ENCODE data around the gene DHX34.

DHX34 gene

DNA sequence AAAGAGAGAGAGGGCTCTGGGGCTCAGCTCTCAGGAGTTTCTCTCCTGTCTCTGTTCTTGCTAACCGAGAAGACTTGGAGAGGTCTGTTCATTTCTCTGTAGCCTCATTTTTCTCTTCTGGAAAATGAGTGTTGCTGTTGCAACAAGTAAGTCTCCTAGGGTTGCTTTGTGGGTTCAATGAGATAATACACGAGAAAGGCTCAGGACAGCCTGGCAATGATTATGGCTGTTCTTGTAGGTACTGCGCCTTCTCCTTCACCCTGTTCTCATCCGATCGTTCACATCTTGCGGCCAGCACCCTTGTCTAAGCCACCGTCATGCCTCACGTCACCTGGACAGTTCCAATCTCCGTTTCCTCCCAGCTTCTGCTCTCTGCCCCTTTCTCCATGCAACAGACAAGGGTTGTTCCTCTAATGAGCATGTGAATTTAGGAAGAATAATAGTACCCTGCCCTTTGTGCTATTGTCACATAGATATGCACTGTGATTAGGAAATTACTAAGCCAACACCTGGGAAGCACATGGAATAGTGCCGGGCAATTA, 35.3 kb upstream of the DHX34 start:
- Histone ChIP-seq H3K27me3 (ENCODE audit: control insufficient read depth in 1 of 2, insufficient read depth in 2 of 2, low read length in 2 of 2) (peaks cover 0 to 14% of the 10 kb centered on the region in 2 donors), H3K4me1 (ENCODE audit: insufficient read depth, low read length) (no peaks in the 10 kb centered on the region), H3K36me3 (ENCODE audit: insufficient read depth, low read length) (no peaks in the 10 kb centered on the region), H3K27ac (ENCODE audit: low read depth, low read length) (no peak overlapping the region), H3K9me3 (ENCODE audit: low read length) (no peaks in the 10 kb centered on the region), H3K9ac (ENCODE audit: low read length) (no peak overlapping the region), H3K4me3 (ENCODE audit: low read depth in 1 of 2, low read length in 2 of 2) (no peak overlapping the region)

DNA sequence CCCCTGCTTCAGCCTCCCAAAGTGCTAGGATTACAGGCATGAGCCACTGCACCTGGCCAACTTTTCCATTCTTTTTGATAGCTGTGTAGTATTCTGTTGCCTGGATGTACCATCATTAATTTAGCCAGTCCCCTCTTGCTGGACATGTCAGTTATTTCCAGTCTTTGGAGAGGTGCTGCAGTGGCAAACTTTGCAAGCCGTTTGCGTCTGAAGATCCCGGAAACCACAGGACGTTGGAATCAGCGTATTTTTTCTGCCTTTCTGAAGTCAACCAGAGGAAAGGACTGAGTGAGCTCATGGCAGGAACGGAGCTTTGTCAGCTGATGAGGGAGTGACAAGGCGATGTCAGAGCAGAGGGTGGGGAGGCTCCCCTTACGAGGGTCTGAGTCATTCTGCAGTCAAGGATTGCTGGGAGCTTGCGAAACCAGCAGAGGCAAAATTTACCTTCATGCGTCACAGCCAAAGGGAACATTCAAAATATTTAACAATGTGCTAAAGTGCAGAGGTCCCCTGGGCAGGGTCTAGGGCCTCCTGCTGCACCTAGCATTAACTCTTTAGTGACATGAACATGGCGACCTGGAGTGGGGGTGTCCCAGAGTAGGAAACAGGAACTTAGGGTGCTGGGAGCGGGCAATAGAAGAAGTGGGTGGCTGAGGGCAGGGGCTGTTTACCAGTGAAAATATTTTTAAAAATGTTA, 33.8 kb upstream of the DHX34 start:
- H3K4me1 ChIP-seq (ENCODE audit: insufficient read depth, low read length): no peaks in the 10 kb centered on the region
- no peak overlapping the region for H3K9ac ChIP-seq (ENCODE audit: low read length)
- no peak overlapping the region for H3K27ac ChIP-seq (ENCODE audit: low read depth, low read length)
- no peaks in the 10 kb centered on the region for H3K36me3 ChIP-seq (ENCODE audit: insufficient read depth, low read length)
- no peaks in the 10 kb centered on the region for H3K9me3 ChIP-seq (ENCODE audit: low read length)
- H3K27me3 ChIP-seq (ENCODE audit: control insufficient read depth in 1 of 2, insufficient read depth in 2 of 2, low read length in 2 of 2): peaks cover 0 to 9% of the 10 kb centered on the region in 2 donors
- H3K4me3 ChIP-seq (ENCODE audit: low read depth in 1 of 2, low read length in 2 of 2): no peak overlapping the region

DNA sequence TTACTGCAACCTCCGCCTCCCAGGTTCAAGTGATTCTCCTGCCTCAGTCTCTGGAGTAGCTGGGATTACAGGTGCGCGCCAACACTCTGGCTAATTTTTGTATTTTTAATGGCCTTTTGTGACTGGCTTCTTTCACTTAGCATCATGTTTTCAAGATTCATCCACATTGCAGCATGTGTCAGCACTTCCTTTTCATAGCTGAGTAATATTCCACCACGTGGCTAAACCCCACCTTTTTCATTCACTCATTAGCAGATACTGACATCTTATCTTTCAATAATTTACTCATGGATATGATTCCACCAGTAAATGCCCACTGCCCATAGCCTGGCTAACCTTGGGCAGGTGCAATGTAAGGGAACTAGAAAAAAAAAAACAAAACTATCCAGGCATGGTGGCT, 32.6 kb upstream of the DHX34 start:
- H3K4me1 ChIP-seq (ENCODE audit: insufficient read depth, low read length): no peaks in the 10 kb centered on the region
- no peak overlapping the region for H3K9ac ChIP-seq (ENCODE audit: low read length)
- no peak overlapping the region for H3K27ac ChIP-seq (ENCODE audit: low read depth, low read length)
- H3K27me3 ChIP-seq (ENCODE audit: control insufficient read depth in 1 of 2, insufficient read depth in 2 of 2, low read length in 2 of 2): peaks cover 0 to 3% of the 10 kb centered on the region in 2 donors
- H3K4me3 ChIP-seq (ENCODE audit: low read depth in 1 of 2, low read length in 2 of 2): no peak overlapping the region
- H3K36me3 ChIP-seq (ENCODE audit: insufficient read depth, low read length): no peaks in the 10 kb centered on the region
- H3K9me3 ChIP-seq (ENCODE audit: low read length): no peaks in the 10 kb centered on the region

DNA sequence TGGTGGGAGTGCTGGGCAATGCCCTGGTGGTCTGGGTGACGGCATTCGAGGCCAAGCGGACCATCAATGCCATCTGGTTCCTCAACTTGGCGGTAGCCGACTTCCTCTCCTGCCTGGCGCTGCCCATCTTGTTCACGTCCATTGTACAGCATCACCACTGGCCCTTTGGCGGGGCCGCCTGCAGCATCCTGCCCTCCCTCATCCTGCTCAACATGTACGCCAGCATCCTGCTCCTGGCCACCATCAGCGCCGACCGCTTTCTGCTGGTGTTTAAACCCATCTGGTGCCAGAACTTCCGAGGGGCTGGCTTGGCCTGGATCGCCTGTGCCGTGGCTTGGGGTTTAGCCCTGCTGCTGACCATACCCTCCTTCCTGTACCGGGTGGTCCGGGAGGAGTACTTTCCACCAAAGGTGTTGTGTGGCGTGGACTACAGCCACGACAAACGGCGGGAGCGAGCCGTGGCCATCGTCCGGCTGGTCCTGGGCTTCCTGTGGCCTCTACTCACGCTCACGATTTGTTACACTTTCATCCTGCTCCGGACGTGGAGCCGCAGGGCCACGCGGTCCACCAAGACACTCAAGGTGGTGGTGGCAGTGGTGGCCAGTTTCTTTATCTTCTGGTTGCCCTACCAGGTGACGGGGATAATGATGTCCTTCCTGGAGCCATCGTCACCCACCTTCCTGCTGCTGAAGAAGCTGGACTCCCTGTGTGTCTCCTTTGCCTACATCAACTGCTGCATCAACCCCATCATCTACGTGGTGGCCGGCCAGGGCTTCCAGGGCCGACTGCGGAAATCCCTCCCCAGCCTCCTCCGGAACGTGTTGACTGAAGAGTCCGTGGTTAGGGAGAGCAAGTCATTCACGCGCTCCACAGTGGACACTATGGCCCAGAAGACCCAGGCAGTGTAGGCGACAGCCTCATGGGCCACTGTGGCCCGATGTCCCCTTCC, 28.9 kb upstream of the DHX34 start:
- Histone ChIP-seq H3K27me3 (ENCODE audit: control insufficient read depth in 1 of 2, insufficient read depth in 2 of 2, low read length in 2 of 2) (peaks cover 0 to 3% of the 10 kb centered on the region in 2 donors), H3K4me3 (ENCODE audit: low read depth in 1 of 2, low read length in 2 of 2) (no peak overlapping the region), H3K36me3 (ENCODE audit: insufficient read depth, low read length) (no peaks in the 10 kb centered on the region), H3K9me3 (ENCODE audit: low read length) (no peaks in the 10 kb centered on the region), H3K4me1 (ENCODE audit: insufficient read depth, low read length) (no peaks in the 10 kb centered on the region), H3K9ac (ENCODE audit: low read length) (no peak overlapping the region), H3K27ac (ENCODE audit: low read depth, low read length) (no peak overlapping the region)

DNA sequence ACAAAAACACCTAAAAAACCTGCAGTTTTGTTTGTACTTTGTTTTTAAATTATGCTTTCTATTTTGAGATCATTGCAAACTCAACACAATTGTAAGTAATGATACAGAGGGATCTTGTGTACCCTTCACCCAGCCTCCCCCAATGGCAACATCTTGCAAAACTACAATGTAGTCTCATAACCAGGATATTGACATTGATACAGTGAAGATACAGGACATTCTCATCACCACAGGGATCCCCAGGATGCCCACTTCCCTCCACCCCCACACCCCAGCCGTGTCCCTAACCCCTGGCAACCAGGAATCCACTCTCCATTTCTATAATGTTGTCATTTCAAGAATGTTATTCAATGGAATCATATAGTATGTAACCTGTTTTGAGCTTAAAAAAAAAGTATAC, 27.5 kb upstream of the DHX34 start:
- Histone ChIP-seq H3K27ac (ENCODE audit: low read depth, low read length) (no peak overlapping the region), H3K9ac (ENCODE audit: low read length) (no peak overlapping the region), H3K4me1 (ENCODE audit: insufficient read depth, low read length) (no peaks in the 10 kb centered on the region), H3K9me3 (ENCODE audit: low read length) (no peaks in the 10 kb centered on the region), H3K4me3 (ENCODE audit: low read depth in 1 of 2, low read length in 2 of 2) (no peak overlapping the region), H3K36me3 (ENCODE audit: insufficient read depth, low read length) (no peaks in the 10 kb centered on the region), H3K27me3 (ENCODE audit: control insufficient read depth in 1 of 2, insufficient read depth in 2 of 2, low read length in 2 of 2) (peaks cover 0 to 3% of the 10 kb centered on the region in 2 donors)

GRCh38 chr19:47322058-47322457, 27.1 kb upstream of the DHX34 start:
- H3K4me3 ChIP-seq (ENCODE audit: low read depth in 1 of 2, low read length in 2 of 2): no peak overlapping the region
- H3K27me3 ChIP-seq (ENCODE audit: control insufficient read depth in 1 of 2, insufficient read depth in 2 of 2, low read length in 2 of 2): peaks cover 0 to 3% of the 10 kb centered on the region in 2 donors
- H3K36me3 ChIP-seq (ENCODE audit: insufficient read depth, low read length): no peaks in the 10 kb centered on the region
- H3K4me1 ChIP-seq (ENCODE audit: insufficient read depth, low read length): no peaks in the 10 kb centered on the region
- H3K9me3 ChIP-seq (ENCODE audit: low read length): no peaks in the 10 kb centered on the region
- no peak overlapping the region for H3K27ac ChIP-seq (ENCODE audit: low read depth, low read length)
- no peak overlapping the region for H3K9ac ChIP-seq (ENCODE audit: low read length)

DNA sequence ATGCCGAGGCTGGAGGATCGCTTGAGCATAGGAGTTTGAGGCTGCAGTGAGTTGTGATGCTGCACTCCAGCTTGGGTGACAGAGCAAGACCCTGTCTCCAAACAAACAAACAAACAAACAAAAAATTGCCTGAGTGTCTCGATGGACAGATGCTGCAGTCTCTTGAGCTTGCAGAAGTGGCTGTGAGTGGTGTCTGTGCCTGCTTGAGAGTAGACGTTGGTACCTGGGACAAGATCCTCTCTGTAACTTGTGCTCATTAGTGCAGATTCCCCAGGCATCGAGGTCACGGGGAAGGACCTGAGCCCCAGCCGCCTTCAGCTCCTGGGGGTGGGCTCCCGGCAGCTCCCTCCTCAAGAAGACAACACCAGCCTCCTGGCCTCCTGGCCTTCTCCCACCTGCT, 25.7 kb upstream of the DHX34 start:
- Histone ChIP-seq H3K4me1 (ENCODE audit: insufficient read depth, low read length) (no peaks in the 10 kb centered on the region), H3K4me3 (ENCODE audit: low read depth in 1 of 2, low read length in 2 of 2) (no peak overlapping the region), H3K9ac (ENCODE audit: low read length) (no peak overlapping the region), H3K27me3 (ENCODE audit: control insufficient read depth in 1 of 2, insufficient read depth in 2 of 2, low read length in 2 of 2) (peaks cover 0 to 3% of the 10 kb centered on the region in 2 donors), H3K27ac (ENCODE audit: low read depth, low read length) (peak overlapping the region; percentile 42), H3K36me3 (ENCODE audit: insufficient read depth, low read length) (no peaks in the 10 kb centered on the region), H3K9me3 (ENCODE audit: low read length) (no peaks in the 10 kb centered on the region)

GRCh38 chr19:47323872-47324271, 25.2 kb upstream of the DHX34 start:
- H3K9me3 ChIP-seq (ENCODE audit: low read length): no peaks in the 10 kb centered on the region
- no peak overlapping the region for H3K4me3 ChIP-seq (ENCODE audit: low read depth in 1 of 2, low read length in 2 of 2)
- no peaks in the 10 kb centered on the region for H3K36me3 ChIP-seq (ENCODE audit: insufficient read depth, low read length)
- H3K27me3 ChIP-seq (ENCODE audit: control insufficient read depth in 1 of 2, insufficient read depth in 2 of 2, low read length in 2 of 2): peaks cover 0 to 3% of the 10 kb centered on the region in 2 donors
- H3K4me1 ChIP-seq (ENCODE audit: insufficient read depth, low read length): no peaks in the 10 kb centered on the region
- no peak overlapping the region for H3K9ac ChIP-seq (ENCODE audit: low read length)
- H3K27ac ChIP-seq (ENCODE audit: low read depth, low read length): peak overlapping the region; percentile 42

DNA sequence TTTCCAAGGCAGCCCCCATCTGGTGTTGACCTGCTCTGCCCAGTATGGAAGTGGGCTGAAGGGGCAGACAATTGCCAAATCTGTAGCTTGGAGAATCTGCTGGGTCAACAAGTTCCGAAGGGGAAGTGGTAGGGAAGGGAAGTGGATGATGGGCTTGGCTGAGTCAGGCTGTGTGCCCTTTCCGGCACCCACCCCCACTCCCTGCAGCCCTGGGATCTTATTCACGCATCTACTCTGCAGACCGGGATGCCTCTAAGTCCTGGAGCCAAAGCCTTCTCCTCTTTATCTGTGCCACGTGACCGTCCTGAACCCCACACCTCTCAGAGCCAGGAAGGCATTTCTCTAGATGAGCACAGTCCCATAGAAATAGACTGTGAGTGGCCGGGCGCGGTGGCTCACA, 24.6 kb upstream of the DHX34 start:
- H3K4me1 ChIP-seq (ENCODE audit: insufficient read depth, low read length): no peaks in the 10 kb centered on the region
- H3K27ac ChIP-seq (ENCODE audit: low read depth, low read length): no peak overlapping the region
- no peaks in the 10 kb centered on the region for H3K36me3 ChIP-seq (ENCODE audit: insufficient read depth, low read length)
- no peak overlapping the region for H3K4me3 ChIP-seq (ENCODE audit: low read depth in 1 of 2, low read length in 2 of 2)
- H3K9ac ChIP-seq (ENCODE audit: low read length): no peak overlapping the region
- H3K9me3 ChIP-seq (ENCODE audit: low read length): no peaks in the 10 kb centered on the region
- H3K27me3 ChIP-seq (ENCODE audit: control insufficient read depth in 1 of 2, insufficient read depth in 2 of 2, low read length in 2 of 2): peaks cover 0 to 3% of the 10 kb centered on the region in 2 donors

DNA sequence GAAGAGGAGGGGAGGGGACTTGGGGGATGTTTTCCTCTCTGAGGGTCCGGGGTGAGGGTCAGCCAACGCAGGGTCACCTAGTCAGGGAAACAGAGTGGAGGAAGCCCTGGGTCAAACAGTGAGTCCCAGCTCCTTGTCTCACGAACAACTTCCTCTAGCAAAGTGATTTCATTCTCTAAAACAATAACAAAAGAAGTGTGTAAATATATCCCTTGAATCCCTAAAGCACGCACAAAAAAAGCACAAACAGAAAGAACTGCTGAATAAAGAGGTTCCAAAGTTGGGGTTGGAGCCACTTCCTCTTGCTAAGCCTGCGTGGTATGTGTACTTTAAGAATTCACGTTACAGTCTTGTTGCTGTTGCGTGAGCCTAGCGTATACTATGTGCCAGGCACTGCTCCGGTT, 18.6 kb upstream of the DHX34 start:
- Histone ChIP-seq H3K9me3 (ENCODE audit: low read length) (no peaks in the 10 kb centered on the region), H3K27me3 (ENCODE audit: control insufficient read depth in 1 of 2, insufficient read depth in 2 of 2, low read length in 2 of 2) (no peaks in the 10 kb centered on the region), H3K27ac (ENCODE audit: low read depth, low read length) (no peak overlapping the region), H3K4me1 (ENCODE audit: insufficient read depth, low read length) (no peaks in the 10 kb centered on the region), H3K4me3 (ENCODE audit: low read depth in 1 of 2, low read length in 2 of 2) (no peak overlapping the region), H3K9ac (ENCODE audit: low read length) (no peak overlapping the region), H3K36me3 (ENCODE audit: insufficient read depth, low read length) (no peaks in the 10 kb centered on the region)

DNA sequence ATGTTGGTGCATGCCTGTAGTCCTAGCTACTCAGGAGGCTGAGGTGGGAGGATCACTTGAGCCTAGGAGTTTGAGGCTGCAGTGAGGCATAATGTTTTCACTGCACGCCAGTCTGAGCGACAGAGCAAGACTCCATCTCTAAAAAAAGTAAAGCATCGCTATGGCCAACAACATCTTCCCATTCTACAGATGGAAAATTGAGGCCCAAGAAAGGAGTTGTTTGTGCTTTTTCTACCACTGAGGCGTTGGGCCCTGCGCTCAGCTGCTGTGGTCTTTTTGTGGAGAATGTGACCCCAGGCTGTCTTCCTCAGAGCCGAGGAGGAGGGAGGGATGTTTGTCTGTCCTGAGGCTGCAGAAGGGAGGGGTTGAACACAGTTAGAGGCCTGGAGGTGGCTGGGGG, 17.6 kb upstream of the DHX34 start:
- H3K4me1 ChIP-seq (ENCODE audit: insufficient read depth, low read length): no peaks in the 10 kb centered on the region
- no peaks in the 10 kb centered on the region for H3K27me3 ChIP-seq (ENCODE audit: control insufficient read depth in 1 of 2, insufficient read depth in 2 of 2, low read length in 2 of 2)
- no peak overlapping the region for H3K9ac ChIP-seq (ENCODE audit: low read length)
- no peak overlapping the region for H3K27ac ChIP-seq (ENCODE audit: low read depth, low read length)
- no peaks in the 10 kb centered on the region for H3K9me3 ChIP-seq (ENCODE audit: low read length)
- no peaks in the 10 kb centered on the region for H3K36me3 ChIP-seq (ENCODE audit: insufficient read depth, low read length)
- H3K4me3 ChIP-seq (ENCODE audit: low read depth in 1 of 2, low read length in 2 of 2): no peak overlapping the region

All from muscle layer of colon (tissue), 2 donors.